HG03045 (cell line): Measurements from ENCODE around the gene ADAMTS13.

Experiments used
- ATAC-seq: cut with Tn5 transposase; IDR thresholded peaks from one replicate; pipeline ENCODE4 v1.9.1; 2021; ENCODE audit warnings: mild to moderate bottlenecking, moderate library complexity; ENCODE audit not compliant: unreplicated experiment

Gene ADAMTS13

GRCh38 chr9:133487331-133487725 lies 65.2 kb downstream of the ADAMTS13 start:
- ATAC-seq = no peak

- ATAC-seq = no peak
Measured at GRCh38 chr9:133488686-133489252, 66.6 kb downstream of the ADAMTS13 start.

GRCh38 chr9:133489253-133490190 lies 67.4 kb downstream of the ADAMTS13 start:
- no peak for ATAC-seq

- no peak for ATAC-seq
Measured at GRCh38 chr9:133490201-133490681, 68.1 kb downstream of the ADAMTS13 start.

GRCh38 chr9:133490865-133491655 lies 68.9 kb downstream of the ADAMTS13 start:
- no peak for ATAC-seq

- ATAC-seq = no peak
Measured at GRCh38 chr9:133491656-133491925, 69.4 kb downstream of the ADAMTS13 start.

GRCh38 chr9:133492061-133493021 lies 70.2 kb downstream of the ADAMTS13 start:
- no peak for ATAC-seq

GRCh38 chr9:133493428-133493827 lies 71.3 kb downstream of the ADAMTS13 start:
- ATAC-seq = no peak

GRCh38 chr9:133493845-133494540 lies 71.8 kb downstream of the ADAMTS13 start:
- ATAC-seq = no peak

GRCh38 chr9:133494636-133495326 lies 72.6 kb downstream of the ADAMTS13 start:
- ATAC-seq = no peak

- ATAC-seq = no peak
Measured at GRCh38 chr9:133495327-133496293, 73.4 kb downstream of the ADAMTS13 start.

- ATAC-seq = no peak
Measured at GRCh38 chr9:133496861-133497842, 75.0 kb downstream of the ADAMTS13 start.

- no peak for ATAC-seq
Measured at GRCh38 chr9:133499132-133499891, 77.1 kb downstream of the ADAMTS13 start.

- ATAC-seq = no peak
Measured at GRCh38 chr9:133499892-133500270, 77.7 kb downstream of the ADAMTS13 start.

GRCh38 chr9:133502112-133502511 lies 79.9 kb downstream of the ADAMTS13 start:
- ATAC-seq = no peak

GRCh38 chr9:133505186-133505830 lies 83.1 kb downstream of the ADAMTS13 start:
- ATAC-seq = no peak
